Calu3 (cell line): Measurements from ENCODE around the gene MALRD1. TPM values are rescaled to one million over a fixed set of nuclear protein-coding genes. Genes with fewer than 3 reads are reported as not detected.

ENCODE experiments used
- BruUV-seq: library from RNA; stranded (reverse); fragments of 400-500 nt; replicated peaks from 2 replicates; lab custom pipeline; 2021; lab: Mats Ljungman, UMichigan
- CTCF ChIA-PET: fragments of 300-600 bp; sonication (Branson Sonifier 250); formaldehyde crosslinking; loops from one replicate; lab custom pipeline; 2022; ENCODE audit warnings: antibody characterized with exemption; lab: Charles Lee
- DNase-seq: peaks from one replicate; pipeline ENCODE4 v3.0.0; 2022
- H3K27ac Mint-ChIP-seq: one replicate; pipeline ENCODE4 v1.8.0; 2022; ENCODE audit warnings: mixed read lengths; ENCODE audit not compliant: unreplicated experiment
- H3K27me3 Mint-ChIP-seq: one replicate; pipeline ENCODE4 v1.8.0; 2022; ENCODE audit warnings: mixed read lengths; ENCODE audit not compliant: unreplicated experiment
- H3K36me3 Mint-ChIP-seq: one replicate; pipeline ENCODE4 v1.8.0; 2022; ENCODE audit warnings: mild to moderate bottlenecking, moderate library complexity, mixed read lengths; ENCODE audit not compliant: insufficient read depth, unreplicated experiment
- H3K4me1 Mint-ChIP-seq: one replicate; pipeline ENCODE4 v1.8.0; 2022; ENCODE audit warnings: mild to moderate bottlenecking, low read depth, mixed read lengths; ENCODE audit not compliant: unreplicated experiment
- H3K4me3 Mint-ChIP-seq: one replicate; pipeline ENCODE4 v1.8.0; 2022; ENCODE audit warnings: mild to moderate bottlenecking, low read depth, moderate library complexity, mixed read lengths; ENCODE audit not compliant: unreplicated experiment
- H3K9me3 Mint-ChIP-seq: one replicate; pipeline ENCODE4 v1.8.0; 2022; ENCODE audit warnings: low read depth, mixed read lengths; ENCODE audit not compliant: unreplicated experiment
- CTCF ChIP-seq: fragments of 200-600 bp; IDR thresholded peaks from one replicate; pipeline ENCODE4 v1.8.0; 2022; ENCODE audit warnings: antibody characterized with exemption; ENCODE audit not compliant: unreplicated experiment
- intact Hi-C: fragments of 100-400 bp; cut with micrococcal nuclease; formaldehyde crosslinking; loops from one replicate; pipeline ENCODE4 v1.10.0; 2022; ENCODE audit not compliant: unreplicated experiment
- total RNA-seq: library from RNA; stranded (reverse); gene quantifications from 2 replicates; pipeline ENCODE4 v1.2.3, GENCODE V29; 2022

MALRD1 gene
- total RNA-seq, 1 experiment from 2014 or later, result not detected

GRCh38 chr10:19142967-19143366 is 94.4 kb downstream of the MALRD1 start:
- Mint-ChIP-seq H3K27ac (no peak overlapping the region), H3K36me3 (no peaks in the 10 kb centered on the region), H3K9me3 (peaks cover 10% of the 10 kb centered on the region), H3K4me1 (peaks cover 8% of the 10 kb centered on the region), H3K4me3 (no peak overlapping the region), H3K27me3 (no peaks in the 10 kb centered on the region)
- TF ChIP-seq CTCF, result no peak
- no TSS peak for BruUV-seq
- intact Hi-C loops, result no loop called here
- CTCF ChIA-PET, result no interaction called here
- DNase-seq, result no peak

- no TSS peak for BruUV-seq
- H3K27me3 Mint-ChIP-seq, result no peaks in the 10 kb centered on the region
- peaks cover 8% of the 10 kb centered on the region for H3K4me1 Mint-ChIP-seq
- H3K9me3 Mint-ChIP-seq, result peaks cover 10% of the 10 kb centered on the region
- no peak for DNase-seq
- intact Hi-C loops, result no loop called here
- CTCF ChIA-PET, result no interaction called here
- no peaks in the 10 kb centered on the region for H3K36me3 Mint-ChIP-seq
- no peak for TF ChIP-seq CTCF
- H3K27ac Mint-ChIP-seq, result no peak overlapping the region
- no peak overlapping the region for H3K4me3 Mint-ChIP-seq
These were observed 95.6 kb downstream of the MALRD1 start for GRCh38 chr10:19144206-19144605.

- H3K27me3 Mint-ChIP-seq, result no peaks in the 10 kb centered on the region
- H3K4me3 Mint-ChIP-seq, result no peak overlapping the region
- TF ChIP-seq CTCF, result no peak
- DNase-seq, result no peak
- H3K9me3 Mint-ChIP-seq, result peaks cover 2% of the 10 kb centered on the region
- intact Hi-C loops, result no loop called here
- no peak overlapping the region for H3K27ac Mint-ChIP-seq
- CTCF ChIA-PET, result no interaction called here
- no peaks in the 10 kb centered on the region for H3K36me3 Mint-ChIP-seq
- H3K4me1 Mint-ChIP-seq, result no peaks in the 10 kb centered on the region
- no TSS peak for BruUV-seq
These were observed 105.8 kb downstream of the MALRD1 start for GRCh38 chr10:19154375-19154774.

GRCh38 chr10:19158358-19158757 is 109.8 kb downstream of the MALRD1 start:
- BruUV-seq, result no TSS peak
- CTCF ChIA-PET, result interaction anchor here (0.8 kb wide), 1 partner anchor 118 kb away, joined by 3 read pairs; no protein-coding TSS in a partner anchor
- Mint-ChIP-seq H3K27ac (no peak overlapping the region), H3K36me3 (no peaks in the 10 kb centered on the region), H3K9me3 (peaks cover 9% of the 10 kb centered on the region), H3K4me3 (no peak overlapping the region), H3K27me3 (no peaks in the 10 kb centered on the region), H3K4me1 (no peaks in the 10 kb centered on the region)
- intact Hi-C loops, result no loop called here
- TF ChIP-seq CTCF, result no peak
- no peak for DNase-seq
